Type B pancreatic cell (in vitro differentiated cells): ENCODE measurements around the gene C6orf141. TPM values are rescaled to one million over a fixed set of nuclear protein-coding genes. Genes with fewer than 3 reads are reported as not detected.

Experiments used
- DNase-seq: peaks from one replicate; pipeline ENCODE4 v3.0.0; 2021; ENCODE audit warnings: mixed read lengths; ENCODE audit not compliant: unreplicated experiment; ENCODE audit errors: extremely low spot score
- H3K27ac Mint-ChIP-seq: 2 replicates; pipeline ENCODE4 v1.8.0; 2021; ENCODE audit warnings: mild to moderate bottlenecking, mixed read lengths
- H3K27me3 Mint-ChIP-seq: 2 replicates; pipeline ENCODE4 v1.8.0; 2021; ENCODE audit warnings: mixed read lengths
- H3K36me3 Mint-ChIP-seq: 2 replicates; pipeline ENCODE4 v1.8.0; 2021; ENCODE audit warnings: mixed read lengths
- H3K4me1 Mint-ChIP-seq: one replicate; pipeline ENCODE4 v1.8.0; 2021; ENCODE audit warnings: mixed read lengths; ENCODE audit not compliant: unreplicated experiment
- H3K4me3 Mint-ChIP-seq: 2 replicates; pipeline ENCODE4 v1.8.0; 2021; ENCODE audit warnings: mild to moderate bottlenecking, mixed read lengths
- H3K9me3 Mint-ChIP-seq: 2 replicates; pipeline ENCODE4 v1.8.0; 2021; ENCODE audit warnings: mixed read lengths
- total RNA-seq: library from RNA; stranded (reverse); gene quantifications from 2 replicates; pipeline ENCODE4 v1.2.1, GENCODE V29; 2021; ENCODE audit warnings: low replicate concordance
- TF ChIP-seq, protein P1 (sequence below): fragments of 200-600 bp; sonication (generic); conservative IDR thresholded peaks from 2 replicates; pipeline ENCODE4 v1.5.0; 2021; ENCODE audit warnings: antibody characterized with exemption, mild to moderate bottlenecking

C6orf141 gene
- total RNA-seq, 1 donor from 2014 or later = 9.5 TPM

DNA sequence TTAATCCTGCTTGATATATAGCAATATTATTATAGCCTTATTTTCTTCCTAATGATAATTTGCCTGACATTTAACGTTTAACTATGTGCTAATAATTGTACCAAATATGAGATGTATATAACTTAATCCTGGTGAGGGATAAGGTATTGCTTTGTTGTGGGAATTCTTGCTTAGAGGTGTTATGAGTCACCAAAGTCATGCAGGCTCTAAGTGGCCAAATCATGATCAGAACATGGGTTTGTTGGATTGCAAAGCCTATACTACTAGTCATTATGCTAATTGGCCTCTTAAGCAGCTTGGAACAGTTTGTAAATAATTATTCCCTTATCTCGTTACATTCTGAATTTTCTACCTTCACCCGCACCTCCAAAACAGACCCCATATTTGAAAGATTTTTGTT lies 21.9 kb upstream of the C6orf141 start:
- Mint-ChIP-seq H3K9me3 (no peaks in the 10 kb centered on the region), H3K27me3 (peaks cover 5% of the 10 kb centered on the region), H3K27ac (no peak overlapping the region), H3K4me3 (no peak overlapping the region), H3K36me3 (no peaks in the 10 kb centered on the region), H3K4me1 (peaks cover 6% of the 10 kb centered on the region)
- TF ChIP-seq, protein P1, sequence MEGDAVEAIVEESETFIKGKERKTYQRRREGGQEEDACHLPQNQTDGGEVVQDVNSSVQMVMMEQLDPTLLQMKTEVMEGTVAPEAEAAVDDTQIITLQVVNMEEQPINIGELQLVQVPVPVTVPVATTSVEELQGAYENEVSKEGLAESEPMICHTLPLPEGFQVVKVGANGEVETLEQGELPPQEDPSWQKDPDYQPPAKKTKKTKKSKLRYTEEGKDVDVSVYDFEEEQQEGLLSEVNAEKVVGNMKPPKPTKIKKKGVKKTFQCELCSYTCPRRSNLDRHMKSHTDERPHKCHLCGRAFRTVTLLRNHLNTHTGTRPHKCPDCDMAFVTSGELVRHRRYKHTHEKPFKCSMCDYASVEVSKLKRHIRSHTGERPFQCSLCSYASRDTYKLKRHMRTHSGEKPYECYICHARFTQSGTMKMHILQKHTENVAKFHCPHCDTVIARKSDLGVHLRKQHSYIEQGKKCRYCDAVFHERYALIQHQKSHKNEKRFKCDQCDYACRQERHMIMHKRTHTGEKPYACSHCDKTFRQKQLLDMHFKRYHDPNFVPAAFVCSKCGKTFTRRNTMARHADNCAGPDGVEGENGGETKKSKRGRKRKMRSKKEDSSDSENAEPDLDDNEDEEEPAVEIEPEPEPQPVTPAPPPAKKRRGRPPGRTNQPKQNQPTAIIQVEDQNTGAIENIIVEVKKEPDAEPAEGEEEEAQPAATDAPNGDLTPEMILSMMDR = no peak
- DNase-seq = no peak

DNA sequence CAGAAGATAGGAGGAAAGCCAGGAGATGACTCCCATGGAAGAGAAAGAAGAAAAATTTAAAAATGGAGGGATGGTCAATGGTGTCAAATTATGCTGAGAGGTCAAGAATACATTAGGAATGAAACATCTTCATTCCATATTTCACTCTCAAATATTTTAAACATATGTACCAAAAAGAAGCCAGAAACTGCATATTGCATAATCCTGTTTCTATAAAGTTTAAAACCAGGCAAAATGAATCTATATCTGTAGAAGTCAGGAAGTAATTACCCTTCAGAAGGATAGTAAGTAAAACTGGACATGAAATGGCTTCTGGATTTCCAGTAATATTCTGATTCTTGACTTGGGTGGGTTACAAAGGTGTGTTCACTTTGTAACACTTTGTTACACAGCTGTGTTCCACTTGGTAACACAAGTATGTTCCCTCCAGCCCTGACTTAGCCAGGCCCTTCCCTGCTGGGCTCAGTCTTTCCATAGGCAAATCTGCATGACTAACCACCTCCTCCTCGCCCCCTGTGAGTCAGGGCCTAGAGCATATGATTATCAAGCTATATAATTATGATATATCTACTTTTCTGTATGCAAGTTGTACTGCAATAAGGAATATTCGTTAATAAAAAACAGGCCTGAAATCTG lies 20.2 kb upstream of the C6orf141 start:
- no peaks in the 10 kb centered on the region for H3K9me3 Mint-ChIP-seq
- no peaks in the 10 kb centered on the region for H3K36me3 Mint-ChIP-seq
- no peak overlapping the region for H3K4me3 Mint-ChIP-seq
- TF ChIP-seq, protein P1 = no peak
- H3K27me3 Mint-ChIP-seq = peaks cover 5% of the 10 kb centered on the region
- no peak for DNase-seq
- H3K27ac Mint-ChIP-seq = no peak overlapping the region
- peaks cover 6% of the 10 kb centered on the region for H3K4me1 Mint-ChIP-seq

DNA sequence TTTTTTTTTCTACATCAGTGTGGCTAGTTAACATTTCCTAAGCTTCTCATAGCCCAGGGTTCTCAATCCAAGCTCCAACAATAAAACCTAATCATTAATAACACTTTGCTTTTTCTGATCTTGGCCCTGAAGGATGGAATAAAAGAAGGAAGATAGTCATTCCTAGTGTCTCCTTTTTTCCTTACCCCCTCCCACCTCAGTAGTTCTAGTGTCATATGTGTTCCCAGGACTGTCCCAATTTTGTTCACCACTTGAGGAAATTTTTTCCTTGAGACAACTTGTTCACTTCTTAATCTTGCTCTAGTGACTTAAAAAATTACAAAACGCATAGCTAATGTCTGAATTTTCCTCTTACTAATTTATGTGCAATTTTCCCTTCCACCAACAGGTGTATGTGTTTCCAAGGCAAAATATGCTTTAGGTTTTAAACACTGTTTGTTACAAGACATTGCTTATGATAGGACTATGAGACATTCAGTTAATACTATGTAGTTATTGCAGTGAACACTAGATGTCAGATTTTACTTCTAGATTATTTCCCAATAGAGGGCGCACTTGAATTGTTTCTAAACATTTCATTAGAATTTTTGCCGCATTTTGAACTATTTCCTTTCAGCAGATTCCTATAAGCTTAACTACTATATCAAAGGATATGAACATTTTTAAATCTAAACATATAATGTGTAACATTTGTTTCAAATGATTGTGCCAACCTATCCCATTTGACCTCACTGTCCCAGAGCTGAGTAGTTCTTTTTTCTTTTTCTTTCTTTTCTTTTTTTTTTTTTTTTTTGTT lies 18.5 kb upstream of the C6orf141 start:
- H3K4me3 Mint-ChIP-seq = peak overlapping the region; percentile 69
- peaks cover 5% of the 10 kb centered on the region for H3K27me3 Mint-ChIP-seq
- H3K27ac Mint-ChIP-seq = peak overlapping the region; percentile 4
- peaks cover 6% of the 10 kb centered on the region for H3K4me1 Mint-ChIP-seq
- H3K9me3 Mint-ChIP-seq = no peaks in the 10 kb centered on the region
- TF ChIP-seq, protein P1 = peak; percentile 90
- no peak for DNase-seq
- no peaks in the 10 kb centered on the region for H3K36me3 Mint-ChIP-seq

DNA sequence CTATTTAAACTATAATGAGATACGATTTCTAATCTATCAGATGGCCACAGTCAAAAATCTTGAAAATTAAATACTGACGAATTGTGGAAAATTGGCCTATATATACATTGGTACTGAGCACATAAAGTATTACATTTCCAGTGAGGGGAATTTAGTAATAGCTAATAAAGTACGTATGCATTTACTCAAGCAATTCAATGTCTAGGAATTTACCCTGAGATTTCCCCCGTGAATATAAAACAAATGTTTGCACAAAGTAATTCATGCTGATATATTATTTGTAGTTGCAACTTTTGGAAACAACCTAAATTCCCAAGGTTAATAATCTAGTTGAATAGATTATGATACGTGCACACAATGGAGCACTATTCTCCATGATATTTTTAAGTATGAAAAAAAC lies 14.7 kb upstream of the C6orf141 start:
- no peaks in the 10 kb centered on the region for H3K9me3 Mint-ChIP-seq
- H3K27ac Mint-ChIP-seq = no peak overlapping the region
- no peak overlapping the region for H3K4me3 Mint-ChIP-seq
- peaks cover 5% of the 10 kb centered on the region for H3K27me3 Mint-ChIP-seq
- no peak for DNase-seq
- H3K4me1 Mint-ChIP-seq = peaks cover 6% of the 10 kb centered on the region
- no peaks in the 10 kb centered on the region for H3K36me3 Mint-ChIP-seq
- TF ChIP-seq, protein P1 = no peak

DNA sequence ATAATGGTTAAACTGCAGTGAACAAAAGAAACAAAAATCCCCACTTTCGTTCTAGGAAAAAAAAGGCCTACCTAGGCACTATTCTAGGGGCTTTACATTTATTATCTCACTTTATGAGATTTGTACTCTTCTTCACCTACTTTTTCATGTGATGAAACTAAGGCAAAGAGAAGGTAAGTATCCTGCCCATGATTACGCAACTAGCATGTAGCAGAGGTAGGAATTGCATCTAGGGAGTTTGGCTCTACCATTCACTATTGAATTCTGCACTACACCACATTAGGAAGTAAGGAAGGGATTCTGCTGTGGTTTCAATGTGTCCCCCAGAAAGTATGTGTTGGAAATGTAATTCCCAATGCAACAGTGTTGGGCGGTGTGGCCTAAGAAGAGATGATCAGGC lies 11.4 kb upstream of the C6orf141 start:
- H3K9me3 Mint-ChIP-seq = no peaks in the 10 kb centered on the region
- H3K36me3 Mint-ChIP-seq = no peaks in the 10 kb centered on the region

More for the DNA sequence above, 11.4 kb upstream of the C6orf141 start:
- TF ChIP-seq, protein P1 = no peak
- peaks cover 6% of the 10 kb centered on the region for H3K27me3 Mint-ChIP-seq
- H3K4me3 Mint-ChIP-seq = no peak overlapping the region
- H3K4me1 Mint-ChIP-seq = peaks cover 6% of the 10 kb centered on the region
- no peak overlapping the region for H3K27ac Mint-ChIP-seq
- no peak for DNase-seq
